ENCODE data around the gene NAV2.

The NAV2 gene

DNA sequence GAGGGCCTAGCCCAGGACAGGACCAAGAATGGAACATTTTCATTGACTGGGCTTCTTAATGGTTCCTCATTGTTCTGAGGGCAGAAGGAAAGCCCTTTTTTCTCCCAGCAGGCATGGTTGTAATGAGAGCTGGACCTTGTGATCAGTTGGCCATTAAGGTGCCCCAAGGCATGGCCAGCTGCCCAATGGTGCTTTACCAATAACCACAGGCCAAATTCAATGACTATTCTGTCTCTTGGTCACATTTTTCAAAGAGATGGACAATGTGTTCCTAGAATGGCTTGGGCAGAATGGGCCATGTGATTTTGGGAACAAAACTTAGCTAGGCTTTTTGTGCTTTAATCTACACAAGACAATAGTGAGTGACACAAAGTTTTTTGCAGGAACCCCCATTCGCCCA is 7.3 kb downstream of the NAV2 start:
- DNase-seq (ENCODE audit: extremely low spot score): no peak
- TF ChIP-seq, protein P1, sequence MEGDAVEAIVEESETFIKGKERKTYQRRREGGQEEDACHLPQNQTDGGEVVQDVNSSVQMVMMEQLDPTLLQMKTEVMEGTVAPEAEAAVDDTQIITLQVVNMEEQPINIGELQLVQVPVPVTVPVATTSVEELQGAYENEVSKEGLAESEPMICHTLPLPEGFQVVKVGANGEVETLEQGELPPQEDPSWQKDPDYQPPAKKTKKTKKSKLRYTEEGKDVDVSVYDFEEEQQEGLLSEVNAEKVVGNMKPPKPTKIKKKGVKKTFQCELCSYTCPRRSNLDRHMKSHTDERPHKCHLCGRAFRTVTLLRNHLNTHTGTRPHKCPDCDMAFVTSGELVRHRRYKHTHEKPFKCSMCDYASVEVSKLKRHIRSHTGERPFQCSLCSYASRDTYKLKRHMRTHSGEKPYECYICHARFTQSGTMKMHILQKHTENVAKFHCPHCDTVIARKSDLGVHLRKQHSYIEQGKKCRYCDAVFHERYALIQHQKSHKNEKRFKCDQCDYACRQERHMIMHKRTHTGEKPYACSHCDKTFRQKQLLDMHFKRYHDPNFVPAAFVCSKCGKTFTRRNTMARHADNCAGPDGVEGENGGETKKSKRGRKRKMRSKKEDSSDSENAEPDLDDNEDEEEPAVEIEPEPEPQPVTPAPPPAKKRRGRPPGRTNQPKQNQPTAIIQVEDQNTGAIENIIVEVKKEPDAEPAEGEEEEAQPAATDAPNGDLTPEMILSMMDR (IDR thresholded peaks at IDR 0.05; ENCODE audit: control extremely low read depth, extremely low read depth, low read depth, missing control alignments): no peak
- POLR2A ChIA-PET: no interaction called here
- CTCF ChIA-PET: interaction anchor here (1.4 kb wide), 1 partner anchor 185 kb away, joined by 3 read pairs; no protein-coding TSS in a partner anchor

DNA sequence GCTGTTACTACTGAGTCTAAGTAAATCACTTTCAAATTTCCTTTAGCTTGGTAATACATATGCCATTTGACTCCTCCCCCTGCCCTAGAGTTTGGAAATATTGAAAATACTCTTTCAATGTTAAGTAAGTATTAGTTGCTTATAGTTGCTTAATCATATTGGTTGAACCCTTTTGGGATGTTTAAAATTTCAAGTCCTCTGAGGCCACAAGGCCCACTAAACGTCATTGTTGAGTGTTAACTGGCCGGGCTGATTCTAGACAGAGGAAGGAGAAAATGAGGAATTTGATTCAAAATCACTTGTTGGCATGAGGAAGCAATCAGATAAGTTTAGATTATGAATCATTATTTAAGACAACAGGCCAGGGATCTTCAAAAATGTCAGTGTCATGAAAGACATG is 8.5 kb downstream of the NAV2 start:
- DNase-seq (ENCODE audit: extremely low spot score): no peak
- ChIA-PET POLR2A (interaction anchor here (0.6 kb wide), 1 partner anchor 167 kb away, joined by 3 read pairs; no protein-coding TSS in a partner anchor), CTCF (interaction anchor here (1.2 kb wide), 1 partner anchor 183 kb away, joined by 3 read pairs; no protein-coding TSS in a partner anchor)
- TF ChIP-seq, protein P1 (IDR thresholded peaks at IDR 0.05; ENCODE audit: control extremely low read depth, extremely low read depth, low read depth, missing control alignments): no peak

DNA sequence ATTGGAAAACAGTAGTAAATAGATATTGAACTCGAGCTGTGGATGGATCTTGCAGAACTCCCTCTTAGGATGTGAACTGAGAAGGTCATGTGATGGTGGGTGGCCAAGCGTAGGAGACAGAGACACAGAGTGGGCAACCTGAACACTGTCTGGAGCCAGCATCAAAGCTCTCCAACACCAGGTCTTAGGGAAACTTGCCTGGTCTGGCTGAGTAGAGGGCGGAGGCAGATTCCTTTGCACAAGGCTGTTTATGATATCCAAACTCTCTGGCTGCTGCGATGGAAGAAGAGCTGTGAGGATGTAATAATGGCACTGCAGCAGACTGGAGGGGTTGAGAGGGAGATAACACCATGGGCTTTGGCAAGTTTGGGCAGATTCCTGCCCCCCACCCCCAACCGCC is 10.1 kb downstream of the NAV2 start:
- ChIA-PET POLR2A (no interaction called here), CTCF (interaction anchor here (1.5 kb wide), 1 partner anchor 13 kb away, joined by 4 read pairs; no protein-coding TSS in a partner anchor)
- TF ChIP-seq, protein P1 (IDR thresholded peaks at IDR 0.05; ENCODE audit: control extremely low read depth, extremely low read depth, low read depth, missing control alignments): no peak

DNA sequence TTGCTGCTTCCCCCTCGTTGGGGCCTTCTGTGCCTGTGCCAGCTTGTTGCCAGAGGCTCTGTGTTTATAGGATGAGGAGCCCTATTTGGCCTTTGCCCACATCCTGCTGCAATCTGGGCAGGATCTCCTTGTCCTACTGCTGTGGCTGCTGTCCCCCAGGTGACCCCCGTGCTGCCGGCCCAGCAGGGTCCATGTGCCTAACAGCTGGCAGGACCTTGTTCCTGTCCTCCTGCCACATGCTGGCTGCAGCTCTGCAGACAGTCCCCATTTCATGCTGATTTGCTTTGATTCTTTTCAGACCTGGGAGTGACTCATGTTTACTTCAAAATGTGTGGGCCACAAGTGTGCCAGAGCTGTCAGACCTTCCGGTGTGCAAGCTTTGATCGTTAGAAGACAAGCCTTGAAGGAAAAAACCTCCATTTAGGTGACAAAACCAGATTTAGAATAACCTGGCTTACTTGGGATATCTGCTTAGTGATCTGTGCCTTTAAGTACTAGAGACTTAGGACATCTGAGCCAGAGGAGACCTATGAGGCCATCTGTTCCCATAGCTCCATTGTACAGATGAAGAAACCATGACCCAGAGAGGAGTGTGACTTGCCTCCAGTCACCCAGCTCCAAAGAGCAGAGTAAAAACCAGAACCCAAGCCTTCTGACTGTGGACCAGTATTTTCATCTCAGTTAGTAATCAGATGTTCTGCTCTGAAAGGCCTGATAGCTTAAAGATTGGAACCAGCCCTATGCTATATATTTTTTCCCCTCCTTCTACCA is 11.1 kb downstream of the NAV2 start:
- no peak for DNase-seq (ENCODE audit: extremely low spot score)
- TF ChIP-seq, protein P1 (IDR thresholded peaks at IDR 0.05; ENCODE audit: control extremely low read depth, extremely low read depth, low read depth, missing control alignments): no peak
- POLR2A ChIA-PET: no interaction called here
- CTCF ChIA-PET: interaction anchor here (0.7 to 2.8 kb wide), 5 partner anchors 9 to 19 kb away, joined by 3 to 8 read pairs (median 4); no protein-coding TSS in a partner anchor

More for the DNA sequence above, 10.1 kb downstream of the NAV2 start:
- no peak for DNase-seq (ENCODE audit: extremely low spot score)

DNA sequence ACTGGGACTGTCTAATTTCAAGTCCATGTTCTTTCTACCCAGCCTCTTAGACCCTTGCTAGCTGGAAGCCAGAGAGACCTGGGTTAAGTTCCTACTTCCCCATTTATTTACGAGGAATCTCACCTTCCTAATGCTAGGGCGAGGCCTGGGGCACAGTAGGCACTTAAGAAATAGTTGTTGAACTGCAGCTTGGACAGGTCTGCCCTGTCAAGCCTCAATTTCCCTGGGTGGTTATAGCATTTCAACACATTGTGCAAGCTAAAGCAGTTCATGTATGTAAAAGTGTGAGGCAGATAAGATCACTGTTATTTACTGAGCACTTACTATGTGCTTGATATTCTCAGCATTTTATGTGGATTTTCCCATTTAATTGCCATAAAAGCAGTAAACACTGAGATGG is 12.1 kb downstream of the NAV2 start:
- no peak for DNase-seq (ENCODE audit: extremely low spot score)
- ChIA-PET POLR2A (no interaction called here), CTCF (interaction anchor here (0.7 to 2.8 kb wide), 2 partner anchors 13 to 18 kb away, joined by 3 to 8 read pairs; no protein-coding TSS in a partner anchor)
- TF ChIP-seq, protein P1 (IDR thresholded peaks at IDR 0.05; ENCODE audit: control extremely low read depth, extremely low read depth, low read depth, missing control alignments): no peak

DNA sequence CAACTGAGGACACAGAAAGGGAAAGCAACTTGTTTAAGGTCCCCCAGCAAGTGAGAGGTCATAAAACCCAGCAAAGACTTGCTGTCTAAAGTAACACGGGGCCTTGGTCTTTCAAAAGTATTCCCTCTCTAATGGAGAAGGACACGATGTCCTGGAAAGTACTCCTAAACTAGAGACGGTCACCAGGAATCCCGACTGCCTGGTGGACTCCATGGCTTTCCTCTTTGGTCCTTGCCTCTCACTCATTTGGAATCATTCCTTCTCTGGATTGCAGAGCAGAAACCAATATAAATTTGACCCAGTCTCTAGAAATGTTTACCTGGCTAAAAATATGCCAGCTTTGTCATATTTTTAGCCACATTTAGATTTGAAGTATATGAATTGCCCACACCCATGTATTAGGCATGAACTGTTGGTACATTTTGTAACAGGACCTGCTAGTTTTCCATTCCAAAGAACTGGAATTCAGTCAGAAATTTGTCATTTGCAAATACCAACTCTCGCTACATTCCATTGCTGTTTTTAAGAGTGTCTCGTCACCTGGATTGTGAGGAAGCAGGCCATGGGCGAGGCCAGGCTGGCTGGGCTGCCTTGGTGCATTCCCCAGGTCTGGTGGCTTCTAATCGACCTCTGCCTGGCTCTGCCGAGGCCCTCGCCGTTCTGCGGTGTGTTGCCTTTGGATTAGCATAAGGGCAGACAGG is 12.9 kb downstream of the NAV2 start:
- DNase-seq (ENCODE audit: extremely low spot score): no peak
- CTCF ChIA-PET: interaction anchor here (2.4 to 2.8 kb wide), 2 partner anchors 17 to 162 kb away, joined by 8 read pairs; no protein-coding TSS in a partner anchor
- TF ChIP-seq, protein P1 (IDR thresholded peaks at IDR 0.05; ENCODE audit: control extremely low read depth, extremely low read depth, low read depth, missing control alignments): no peak
- POLR2A ChIA-PET: no interaction called here

Data from GM10248 (cell line).